Sigmoid colon (tissue), 7 donors: ENCODE data around the gene RNASE2. TPM values are rescaled to one million over a fixed set of nuclear protein-coding genes. Genes with fewer than 3 reads are reported as not detected.

Experiments
- DNase-seq: peaks from one replicate; pipeline ENCODE4 v3.0.0-alpha.2; 2019
- H3K27ac ChIP-seq, 4 donors: fragments of 200-600 bp; sonication (generic); one replicate each; pipeline ENCODE4 v1.5.1; 2016 to 2019; ENCODE audit warnings: mild to moderate bottlenecking in 1 of 4
- H3K27me3 ChIP-seq, 3 donors: fragments of 200-600 bp; sonication (generic); one replicate each; pipeline ENCODE4 v1.5.1; 2019; ENCODE audit warnings: mild to moderate bottlenecking in 1 of 3
- H3K36me3 ChIP-seq, 4 donors: fragments of 200-600 bp; sonication (generic); one replicate each; pipeline ENCODE4 v1.5.1; 2016 to 2019
- H3K4me1 ChIP-seq, 4 donors: fragments of 200-600 bp; sonication (generic); one replicate each; pipeline ENCODE4 v1.5.1; 2017 to 2019
- H3K4me3 ChIP-seq, 4 donors: fragments of 200-600 bp; sonication (generic); one replicate each; pipeline ENCODE4 v1.5.1; 2017 to 2019; ENCODE audit warnings: mild to moderate bottlenecking in 2 of 4, moderate library complexity in 1 of 4
- H3K9me3 ChIP-seq, 4 donors: fragments of 200-600 bp in 3 of 4; sonication (generic) in 3 of 4; one replicate each; pipeline versions ENCODE4 v1.5.1 to v1.6.1; 2013 to 2019
- EP300 ChIP-seq, 4 donors: sonication (generic); formaldehyde crosslinking; IDR thresholded peaks; one replicate each; pipeline ENCODE4 v1.6.1; 2017; ENCODE audit warnings: antibody characterized with exemption in 4 of 4
- POLR2A ChIP-seq, 2 donors: fragments of 450-650 bp; IDR thresholded peaks; one replicate each; pipeline ENCODE4 v1.6.1; 2016; ENCODE audit warnings: antibody characterized with exemption in 2 of 2, mild to moderate bottlenecking in 2 of 2, moderate library complexity in 2 of 2
- POLR2AphosphoS5 ChIP-seq, 4 donors: sonication (generic); formaldehyde crosslinking; IDR thresholded peaks; one replicate each; pipeline ENCODE4 v1.6.1; 2017; ENCODE audit warnings: antibody characterized with exemption in 4 of 4
- WGBS, 2 donors: extraction: QIAGEN DNeasy Blood & Tissue Kit; methylation state at CpG; one replicate each; pipeline ENCODE4 v1.1.7; 2013; 5-methylcytosine and 5-hydroxymethylcytosine counted together
- intact Hi-C: fragments of 100-400 bp; cut with DNase I; formaldehyde crosslinking; loops from one replicate; pipeline ENCODE4 v1.15.1; 2023
- polyA plus RNA-seq, 3 donors: library from polyadenylated mRNA; stranded (reverse); fragments of 200-250 nt; gene quantifications; one replicate each; pipeline ENCODE4 v1.2.3, GENCODE V29; 2013
- total RNA-seq, 4 donors: library from RNA; depleted of rRNA; stranded (reverse); fragments of >200 nt; gene quantifications; one replicate each; pipeline ENCODE4 v1.1.0, GENCODE V29; 2016
- TF ChIP-seq, protein P1 (sequence below), 4 experiments: fragments of 450-650 bp in 3 of 4; fragments of 200-600 bp in 1 of 4; IDR thresholded peaks; one replicate each; pipeline ENCODE4 v1.5.1; 2016 to 2019; ENCODE audit warnings: antibody characterized with exemption in 4 of 4, mild to moderate bottlenecking in 3 of 4, moderate library complexity in 2 of 4
- donor health status: healthy with polysubstance abuse.
- donor health status: Bipolar disorder and iron deficiency.
- donor health status: healthy.

Gene RNASE2
- total and polyA plus RNA-seq, 7 donors, result 2.1 to 14.3 (median 3.1) TPM; not detected in 2

DNA sequence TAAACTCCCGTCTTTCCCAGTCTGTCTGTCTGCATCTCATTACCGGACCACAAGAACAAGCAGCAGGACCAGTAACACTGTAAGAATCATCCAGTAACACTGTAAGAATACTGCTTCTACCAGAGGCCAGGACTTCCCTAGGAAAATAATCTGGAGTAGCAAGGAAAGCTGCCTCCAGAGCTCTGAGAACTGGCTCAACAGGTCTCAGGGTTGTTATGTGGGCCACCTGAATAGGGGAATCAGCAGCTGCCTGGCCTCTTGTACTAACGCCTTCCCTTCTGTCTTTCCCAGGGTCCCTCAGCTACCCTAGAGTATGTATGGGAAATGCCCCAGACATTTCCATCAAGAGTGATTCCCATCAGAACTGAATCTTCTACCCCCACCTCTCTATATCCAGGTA is 42.9 kb downstream of the RNASE2 start:
- WGBS, 2 donors, result 15 to 64% methylated on average over 3 of the region's 3 CpGs

DNA sequence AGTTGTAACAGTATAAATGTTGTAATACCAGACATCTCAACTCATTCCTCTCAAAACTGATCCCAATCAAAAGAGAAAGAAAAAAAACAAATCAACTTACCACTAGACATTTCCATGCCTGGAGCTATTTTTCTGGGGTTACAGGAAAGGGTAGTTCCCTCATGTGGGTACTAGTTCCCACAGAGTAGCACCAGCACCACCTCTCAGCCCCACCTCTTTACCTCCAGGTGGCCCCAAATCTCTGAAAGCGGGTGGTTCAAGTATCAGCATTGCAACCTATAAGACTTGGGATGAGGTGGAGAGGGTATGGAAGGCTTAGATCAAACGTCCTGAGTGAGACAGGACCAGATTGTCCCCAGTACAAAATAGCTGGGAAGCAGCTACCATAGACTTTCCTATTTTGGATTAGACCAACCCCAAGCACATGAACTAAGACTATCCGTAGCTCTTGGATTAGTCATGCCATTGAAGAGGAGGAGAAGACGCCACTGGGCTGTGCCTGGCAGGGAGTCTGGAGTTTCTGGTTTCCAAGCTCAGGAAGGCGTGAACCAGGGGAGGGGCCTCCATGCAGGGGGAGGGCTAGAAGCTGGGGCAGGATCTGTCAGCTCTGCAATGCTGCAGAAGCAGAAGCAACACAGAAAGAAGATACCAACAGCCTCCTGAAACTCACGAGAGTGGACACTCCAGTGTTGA is 43.5 kb downstream of the RNASE2 start, which contains the start of gene SLC39A2:
TSS of gene SLC39A2 (plus strand) at position 620 of the 693 bp plus-strand sequence. CDS start 154 bp downstream, outside the sequence.
- H3K27me3 ChIP-seq, result no peaks in the 10 kb centered on the region
- H3K27ac ChIP-seq, result peak within 1 kb of the TSS in 3 of 4 donors; percentile 24 to 51 (median 44)
- WGBS, 2 donors, result 9 to 53% methylated on average over 6 of the region's 6 CpGs
- H3K36me3 ChIP-seq, result peaks cover 30 to 39% (median 35%) of the 10 kb centered on the region in 4 donors
- peaks cover 0 to 12% (median 9%) of the 10 kb centered on the region in 4 donors for H3K4me1 ChIP-seq
- no peak for DNase-seq
- H3K9me3 ChIP-seq, result no peaks in the 10 kb centered on the region
- intact Hi-C loops, result loop anchor here (10.0 kb wide), 1 partner anchor 456 kb away; the partner anchor contains the start of gene CHD8
- H3K4me3 ChIP-seq, result no peak within 1 kb of the TSS
- TF ChIP-seq EP300 (IDR thresholded peaks at IDR 0.05) (no peak), POLR2A (IDR thresholded peaks at IDR 0.05) (no peak), POLR2AphosphoS5 (IDR thresholded peaks at IDR 0.05) (no peak)
- TF ChIP-seq, protein P1, sequence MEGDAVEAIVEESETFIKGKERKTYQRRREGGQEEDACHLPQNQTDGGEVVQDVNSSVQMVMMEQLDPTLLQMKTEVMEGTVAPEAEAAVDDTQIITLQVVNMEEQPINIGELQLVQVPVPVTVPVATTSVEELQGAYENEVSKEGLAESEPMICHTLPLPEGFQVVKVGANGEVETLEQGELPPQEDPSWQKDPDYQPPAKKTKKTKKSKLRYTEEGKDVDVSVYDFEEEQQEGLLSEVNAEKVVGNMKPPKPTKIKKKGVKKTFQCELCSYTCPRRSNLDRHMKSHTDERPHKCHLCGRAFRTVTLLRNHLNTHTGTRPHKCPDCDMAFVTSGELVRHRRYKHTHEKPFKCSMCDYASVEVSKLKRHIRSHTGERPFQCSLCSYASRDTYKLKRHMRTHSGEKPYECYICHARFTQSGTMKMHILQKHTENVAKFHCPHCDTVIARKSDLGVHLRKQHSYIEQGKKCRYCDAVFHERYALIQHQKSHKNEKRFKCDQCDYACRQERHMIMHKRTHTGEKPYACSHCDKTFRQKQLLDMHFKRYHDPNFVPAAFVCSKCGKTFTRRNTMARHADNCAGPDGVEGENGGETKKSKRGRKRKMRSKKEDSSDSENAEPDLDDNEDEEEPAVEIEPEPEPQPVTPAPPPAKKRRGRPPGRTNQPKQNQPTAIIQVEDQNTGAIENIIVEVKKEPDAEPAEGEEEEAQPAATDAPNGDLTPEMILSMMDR (IDR thresholded peaks at IDR 0.05), result no peak

More for the DNA sequence above, 42.9 kb downstream of the RNASE2 start:
- intact Hi-C loops, result loop anchor here (10.0 kb wide), 1 partner anchor 457 kb away; the partner anchor contains the start of gene CHD8
- no peak for DNase-seq
- H3K27me3 ChIP-seq, result no peaks in the 10 kb centered on the region
- H3K4me3 ChIP-seq, result no peak overlapping the region
- TF ChIP-seq, protein P1 (IDR thresholded peaks at IDR 0.05), result no peak
- TF ChIP-seq POLR2A (IDR thresholded peaks at IDR 0.05) (no peak), EP300 (IDR thresholded peaks at IDR 0.05) (no peak), POLR2AphosphoS5 (IDR thresholded peaks at IDR 0.05) (no peak)
- H3K9me3 ChIP-seq, result no peaks in the 10 kb centered on the region
- peaks cover 0 to 12% (median 9%) of the 10 kb centered on the region in 4 donors for H3K4me1 ChIP-seq
- H3K27ac ChIP-seq, result peak overlapping the region in 1 of 4 donors; percentile 51
- H3K36me3 ChIP-seq, result peaks cover 35 to 46% (median 41%) of the 10 kb centered on the region in 4 donors

DNA sequence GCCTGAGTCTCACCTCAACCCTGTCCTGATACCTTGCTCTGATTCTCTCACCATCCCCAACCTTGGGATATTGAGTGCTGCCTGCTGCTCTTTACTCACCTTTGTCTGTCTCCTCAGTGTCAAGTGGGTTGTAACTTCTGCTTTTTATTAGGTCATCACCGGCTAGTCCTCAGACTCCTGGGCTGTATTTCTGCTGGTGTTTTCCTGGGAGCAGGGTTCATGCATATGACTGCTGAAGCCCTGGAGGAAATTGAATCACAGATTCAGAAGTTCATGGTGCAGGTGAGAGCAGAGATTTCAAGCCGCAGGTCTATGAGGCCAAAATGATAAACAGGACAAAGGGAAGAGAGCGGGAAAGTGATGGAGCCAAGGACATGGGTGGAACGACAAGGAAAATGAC is 44.3 kb downstream of the RNASE2 start:
- intact Hi-C loops, result loop anchor here (10.0 kb wide), 1 partner anchor 455 kb away; the partner anchor contains the start of gene CHD8
- WGBS, 2 donors, result 26 to 68% methylated on average over 4 of the region's 4 CpGs

DNA sequence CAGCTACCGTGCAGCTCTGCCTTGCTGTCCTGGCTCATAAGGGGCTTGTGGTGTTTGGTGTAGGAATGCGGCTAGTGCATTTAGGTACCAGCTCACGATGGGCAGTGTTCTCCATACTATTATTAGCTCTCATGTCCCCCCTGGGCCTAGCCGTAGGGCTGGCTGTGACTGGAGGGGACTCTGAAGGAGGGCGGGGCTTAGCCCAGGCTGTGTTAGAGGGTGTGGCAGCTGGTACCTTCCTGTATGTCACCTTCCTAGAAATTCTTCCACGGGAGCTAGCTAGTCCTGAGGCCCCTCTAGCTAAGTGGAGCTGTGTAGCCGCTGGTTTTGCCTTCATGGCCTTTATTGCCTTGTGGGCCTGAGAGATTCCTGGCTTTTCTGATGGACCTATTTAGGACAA is 45.9 kb downstream of the RNASE2 start:
- 34 to 71% methylated on average over 7 of the region's 7 CpGs for WGBS, 2 donors

More for the DNA sequence above, 44.3 kb downstream of the RNASE2 start:
- no peak for DNase-seq
- no peak overlapping the region for H3K4me3 ChIP-seq
- no peaks in the 10 kb centered on the region for H3K27me3 ChIP-seq
- H3K36me3 ChIP-seq, result peaks cover 22 to 32% (median 27%) of the 10 kb centered on the region in 4 donors
- no peaks in the 10 kb centered on the region for H3K9me3 ChIP-seq
- H3K4me1 ChIP-seq, result peaks cover 0 to 12% (median 9%) of the 10 kb centered on the region in 4 donors
- TF ChIP-seq EP300 (IDR thresholded peaks at IDR 0.05) (no peak), POLR2A (IDR thresholded peaks at IDR 0.05) (no peak), POLR2AphosphoS5 (IDR thresholded peaks at IDR 0.05) (no peak)
- TF ChIP-seq, protein P1 (IDR thresholded peaks at IDR 0.05), result no peak
- H3K27ac ChIP-seq, result peak overlapping the region in 1 of 4 donors; percentile 51

More for the DNA sequence above, 45.9 kb downstream of the RNASE2 start:
- no peak overlapping the region for H3K27ac ChIP-seq
- peaks cover 0 to 12% (median 9%) of the 10 kb centered on the region in 4 donors for H3K4me1 ChIP-seq
- no peaks in the 10 kb centered on the region for H3K9me3 ChIP-seq
- DNase-seq, result no peak
- no peaks in the 10 kb centered on the region for H3K27me3 ChIP-seq
- TF ChIP-seq EP300 (IDR thresholded peaks at IDR 0.05), result no peak
- TF ChIP-seq POLR2AphosphoS5 (IDR thresholded peaks at IDR 0.05), result no peak
- TF ChIP-seq, protein P1 (IDR thresholded peaks at IDR 0.05), result no peak
- no peak for TF ChIP-seq POLR2A (IDR thresholded peaks at IDR 0.05)
- intact Hi-C loops, result no loop called here
- H3K36me3 ChIP-seq, result peaks cover 7 to 15% (median 11%) of the 10 kb centered on the region in 4 donors
- H3K4me3 ChIP-seq, result no peak overlapping the region
